Stomach smooth muscle (tissue), 2 donors: ENCODE data around the gene GARIN5A.

Source experiments
- H3K27ac ChIP-seq: one replicate; pipeline ENCODE4 v1.7.0; 2013; ENCODE audit warnings: mild to moderate bottlenecking, low read length, inconsistent platforms
- H3K27me3 ChIP-seq, 2 donors: one replicate each; pipeline ENCODE4 v1.7.0; 2013; ENCODE audit warnings: low read length in 2 of 2; ENCODE audit not compliant: insufficient read depth in 2 of 2, control insufficient read depth in 1 of 2
- H3K36me3 ChIP-seq, 2 donors: one replicate each; pipeline ENCODE4 v1.7.0; 2013; ENCODE audit warnings: low read length in 2 of 2; ENCODE audit not compliant: control insufficient read depth in 2 of 2, insufficient read depth in 2 of 2
- H3K4me1 ChIP-seq: one replicate; pipeline ENCODE4 v1.7.0; 2013; ENCODE audit warnings: low read length; ENCODE audit not compliant: control insufficient read depth, insufficient read depth
- H3K4me3 ChIP-seq, 2 donors: one replicate each; pipeline ENCODE4 v1.7.0; 2013; ENCODE audit warnings: low read length in 2 of 2
- H3K9ac ChIP-seq, 2 donors: one replicate each; pipeline ENCODE4 v1.7.0; 2013; ENCODE audit warnings: low read length in 2 of 2, mild to moderate bottlenecking in 1 of 2
- H3K9me3 ChIP-seq, 2 donors: one replicate each; pipeline ENCODE4 v1.7.0; 2013; ENCODE audit warnings: low read length in 2 of 2; ENCODE audit not compliant: control insufficient read depth in 2 of 2
- donor health status: healthy.
- donor health status: Pancreatic carcinoma.

The GARIN5A gene

GRCh38 chr19:50507376-50507775 lies 30.7 kb upstream of the GARIN5A start:
- Histone ChIP-seq H3K4me1 (peaks cover 12% of the 10 kb centered on the region), H3K27ac (no peak overlapping the region)

GRCh38 chr19:50506700-50507099 lies 30.1 kb upstream of the GARIN5A start:
- Histone ChIP-seq H3K4me1 (peaks cover 12% of the 10 kb centered on the region), H3K27ac (no peak overlapping the region), H3K36me3 (no peaks in the 10 kb centered on the region), H3K9ac (no peak overlapping the region), H3K9me3 (no peaks in the 10 kb centered on the region), H3K27me3 (no peaks in the 10 kb centered on the region), H3K4me3 (no peak overlapping the region)

More at GRCh38 chr19:50507376-50507775, 30.7 kb upstream of the GARIN5A start:
- Histone ChIP-seq H3K36me3 (no peaks in the 10 kb centered on the region), H3K9me3 (no peaks in the 10 kb centered on the region), H3K9ac (no peak overlapping the region), H3K4me3 (no peak overlapping the region), H3K27me3 (no peaks in the 10 kb centered on the region)

GRCh38 chr19:50505856-50506611 lies 29.4 kb upstream of the GARIN5A start:
- H3K9me3 ChIP-seq, result no peaks in the 10 kb centered on the region
- H3K27me3 ChIP-seq, result no peaks in the 10 kb centered on the region
- peaks cover 12% of the 10 kb centered on the region for H3K4me1 ChIP-seq

GRCh38 chr19:50501568-50502475 lies 25.2 kb upstream of the GARIN5A start:
- Histone ChIP-seq H3K27ac (no peak overlapping the region), H3K9me3 (no peaks in the 10 kb centered on the region), H3K27me3 (no peaks in the 10 kb centered on the region), H3K4me3 (no peak overlapping the region), H3K4me1 (no peaks in the 10 kb centered on the region), H3K36me3 (no peaks in the 10 kb centered on the region), H3K9ac (no peak overlapping the region)

More at GRCh38 chr19:50505856-50506611, 29.4 kb upstream of the GARIN5A start:
- no peak overlapping the region for H3K9ac ChIP-seq
- H3K36me3 ChIP-seq, result no peaks in the 10 kb centered on the region
- H3K27ac ChIP-seq, result no peak overlapping the region
- no peak overlapping the region for H3K4me3 ChIP-seq

GRCh38 chr19:50501186-50501567 lies 24.5 kb upstream of the GARIN5A start:
- H3K9ac ChIP-seq, result no peak overlapping the region
- no peaks in the 10 kb centered on the region for H3K36me3 ChIP-seq
- H3K9me3 ChIP-seq, result no peaks in the 10 kb centered on the region
- no peak overlapping the region for H3K4me3 ChIP-seq
- no peaks in the 10 kb centered on the region for H3K4me1 ChIP-seq
- no peak overlapping the region for H3K27ac ChIP-seq
- H3K27me3 ChIP-seq, result no peaks in the 10 kb centered on the region

GRCh38 chr19:50500753-50501151 lies 24.1 kb upstream of the GARIN5A start:
- Histone ChIP-seq H3K36me3 (no peaks in the 10 kb centered on the region), H3K27me3 (no peaks in the 10 kb centered on the region), H3K9ac (no peak overlapping the region), H3K27ac (no peak overlapping the region), H3K9me3 (no peaks in the 10 kb centered on the region), H3K4me1 (no peaks in the 10 kb centered on the region), H3K4me3 (no peak overlapping the region)

GRCh38 chr19:50500060-50500752 lies 23.6 kb upstream of the GARIN5A start:
- no peak overlapping the region for H3K27ac ChIP-seq
- H3K4me1 ChIP-seq, result no peaks in the 10 kb centered on the region
- no peaks in the 10 kb centered on the region for H3K36me3 ChIP-seq
- H3K9ac ChIP-seq, result no peak overlapping the region
- H3K27me3 ChIP-seq, result no peaks in the 10 kb centered on the region
- H3K9me3 ChIP-seq, result no peaks in the 10 kb centered on the region
- H3K4me3 ChIP-seq, result no peak overlapping the region

GRCh38 chr19:50498219-50499056 lies 21.8 kb upstream of the GARIN5A start:
- H3K4me3 ChIP-seq, result no peak overlapping the region
- H3K27me3 ChIP-seq, result no peaks in the 10 kb centered on the region
- H3K4me1 ChIP-seq, result no peaks in the 10 kb centered on the region
- no peak overlapping the region for H3K27ac ChIP-seq
- H3K36me3 ChIP-seq, result no peaks in the 10 kb centered on the region
- no peaks in the 10 kb centered on the region for H3K9me3 ChIP-seq
- no peak overlapping the region for H3K9ac ChIP-seq

- Histone ChIP-seq H3K4me3 (no peak overlapping the region), H3K9ac (no peak overlapping the region)
These were observed 20.4 kb upstream of the GARIN5A start for GRCh38 chr19:50497022-50497405.

More at GRCh38 chr19:50497022-50497405, 20.4 kb upstream of the GARIN5A start:
- no peaks in the 10 kb centered on the region for H3K27me3 ChIP-seq
- H3K4me1 ChIP-seq, result no peaks in the 10 kb centered on the region
- H3K36me3 ChIP-seq, result no peaks in the 10 kb centered on the region
- no peaks in the 10 kb centered on the region for H3K9me3 ChIP-seq
- H3K27ac ChIP-seq, result no peak overlapping the region
